Upper lobe of left lung (tissue), 4 donors: ENCODE data around the gene AP1S2.

Source experiments
- CTCF ChIP-seq, 6 experiments: fragments of 450-650 bp in 4 of 6; fragments of 200-600 bp in 2 of 6; sonication (generic) in 2 of 6; IDR thresholded peaks; one replicate each; pipeline ENCODE4 v1.5.1; 2016 to 2019; ENCODE audit warnings: antibody characterized with exemption in 6 of 6
- POLR2A ChIP-seq, 4 donors: fragments of 450-650 bp; IDR thresholded peaks; one replicate each; pipeline ENCODE4 v1.5.1; 2016 to 2017; ENCODE audit warnings: antibody characterized with exemption in 4 of 4, mild to moderate bottlenecking in 2 of 4
- POLR2AphosphoS5 ChIP-seq, 2 donors: sonication (generic); formaldehyde crosslinking; IDR thresholded peaks; one replicate each; pipeline ENCODE4 v1.5.1; 2017; ENCODE audit warnings: antibody characterized with exemption in 2 of 2

- TF ChIP-seq POLR2A (IDR thresholded peaks at IDR 0.05), result no peak
- no peak for TF ChIP-seq POLR2AphosphoS5 (IDR thresholded peaks at IDR 0.05)
- no peak for TF ChIP-seq CTCF (IDR thresholded peaks at IDR 0.05)
Observed at GRCh38 chrX:15797707-15798106, 56.9 kb downstream of the AP1S2 start.
